PFSK-1 (cell line): ENCODE data around the gene PVR.

Experiments
- POLR2AphosphoS5 ChIP-seq: IDR thresholded peaks from 2 replicates; pipeline ENCODE4 v1.6.1; 2012; ENCODE audit warnings: low read depth, mild to moderate bottlenecking, control low read depth, low read length, moderate library complexity
- TAF1 ChIP-seq: IDR thresholded peaks from 2 replicates; pipeline ENCODE4 v1.6.1; 2012; ENCODE audit warnings: low read length, control low read depth, borderline replicate concordance; ENCODE audit not compliant: insufficient read depth

DNA sequence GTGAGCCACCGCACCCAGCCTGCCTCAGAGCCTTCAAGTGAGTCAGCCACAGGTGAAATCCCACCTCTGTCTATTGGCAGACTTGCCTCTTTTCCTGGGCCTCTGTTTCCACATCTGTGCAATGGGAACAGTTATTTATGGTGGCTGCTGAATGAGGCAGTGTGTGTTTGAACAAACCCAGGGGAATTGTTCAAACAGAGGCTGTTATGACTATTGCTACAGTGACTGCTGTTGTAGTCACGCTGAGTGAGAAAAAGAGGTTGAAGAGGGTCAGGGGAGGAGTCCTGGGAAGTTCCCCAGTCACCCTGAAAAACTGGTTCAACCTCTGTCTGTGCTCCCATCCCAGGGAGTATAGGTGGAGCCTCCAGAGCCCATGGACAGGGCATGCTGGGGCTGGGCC is 27.7 kb downstream of the PVR start, which contains the start of gene CEACAM19:
- no peak for TF ChIP-seq POLR2AphosphoS5
- no peak for TF ChIP-seq TAF1
